HL-60 (cell line): ENCODE data around the gene C8G.

Experiments
- DNase-seq, 2 experiments: peaks; one replicate each; pipeline ENCODE4 v3.0.0-alpha.2; 2010 to 2020; ENCODE audit warnings: low read depth in 1 of 2, low spot score in 1 of 2
- H3K27ac ChIP-seq: fragments of 250-450 bp; sonication (Bioruptor Pico); replicated peaks from 2 replicates; pipeline ENCODE4 v1.5.1; 2020; ENCODE audit warnings: mild to moderate bottlenecking, moderate library complexity
- H3K27me3 ChIP-seq: fragments of 250-450 bp; sonication (Bioruptor Pico); 2 replicates; pipeline ENCODE4 v1.5.1; 2021; ENCODE audit warnings: mild to moderate bottlenecking, moderate library complexity; ENCODE audit not compliant: insufficient read depth, poor library complexity, severe bottlenecking
- H3K4me3 ChIP-seq: replicated peaks from 2 replicates; pipeline ENCODE4 v1.5.1; 2011; ENCODE audit warnings: mild to moderate bottlenecking, control low read depth, low read length; ENCODE audit not compliant: insufficient read depth
- CTCF ChIP-seq: IDR thresholded peaks from one replicate; pipeline ENCODE4 v1.5.1; 2011; ENCODE audit warnings: low read length, control low read depth, inconsistent platforms; ENCODE audit not compliant: insufficient read depth
- GABPA ChIP-seq: IDR thresholded peaks from 2 replicates; pipeline ENCODE4 v1.6.1; 2012; ENCODE audit warnings: low read depth
- POLR2AphosphoS5 ChIP-seq: IDR thresholded peaks from 2 replicates; pipeline ENCODE4 v1.6.1; 2012; ENCODE audit warnings: low read depth
- REST ChIP-seq: IDR thresholded peaks from 2 replicates; pipeline ENCODE4 v1.6.1; 2012; ENCODE audit warnings: low read depth; ENCODE audit not compliant: insufficient replicate concordance
- SPI1 ChIP-seq: IDR thresholded peaks from 2 replicates; pipeline ENCODE4 v1.6.1; 2012; ENCODE audit warnings: low read depth, mild to moderate bottlenecking, borderline replicate concordance

Gene C8G

GRCh38 chr9:136961279-136962065, 16.4 kb downstream of the C8G start:
- TF ChIP-seq GABPA (no peak), POLR2AphosphoS5 (no peak), SPI1 (no peak), CTCF (no peak), REST (no peak)
- no peaks in the 10 kb centered on the region for H3K27me3 ChIP-seq
- no peak overlapping the region for H3K27ac ChIP-seq
- H3K4me3 ChIP-seq: no peak overlapping the region
- no peak for DNase-seq

- TF ChIP-seq SPI1 (no peak), CTCF (no peak), REST (no peak), GABPA (no peak), POLR2AphosphoS5 (no peak)
- Histone ChIP-seq H3K27me3 (no peaks in the 10 kb centered on the region), H3K27ac (no peak overlapping the region), H3K4me3 (no peak overlapping the region)
- DNase-seq: no peak
Measured at GRCh38 chr9:136962163-136962562, 17.1 kb downstream of the C8G start.

- Histone ChIP-seq H3K27ac (no peak overlapping the region), H3K4me3 (no peak overlapping the region), H3K27me3 (no peaks in the 10 kb centered on the region)
- TF ChIP-seq SPI1 (no peak), CTCF (no peak), REST (no peak)
- DNase-seq: no peak
Measured at GRCh38 chr9:136962701-136963248, 17.7 kb downstream of the C8G start.
